22Rv1 (cell line): Measurements from ENCODE around the gene HOXA10.

Experiments used
- CTCF ChIP-seq: fragments of 450-650 bp; IDR thresholded peaks from 2 replicates; pipeline ENCODE4 v1.5.1; 2017; ENCODE audit warnings: mild to moderate bottlenecking
- ZFX ChIP-seq: fragments of 450-650 bp; IDR thresholded peaks from 2 replicates; pipeline ENCODE4 v1.6.1; 2017; ENCODE audit warnings: antibody characterized with exemption, borderline replicate concordance

GRCh38 chr7:27191161-27191731 lies 17.1 kb upstream of the HOXA10 start:
- TF ChIP-seq CTCF (no peak), ZFX (no peak)
